GM23338 (cell line): ENCODE measurements around the gene UCKL1.

Experiments used
- CREB1 ChIP-seq: fragments of 250-450 bp; sonication (Bioruptor Pico); IDR thresholded peaks from 2 replicates; pipeline ENCODE4 v1.5.0; 2020; ENCODE audit warnings: low read depth, mild to moderate bottlenecking, moderate library complexity
- EZH2 ChIP-seq: fragments of 200-600 bp; sonication (generic); IDR thresholded peaks from one replicate; pipeline ENCODE4 v1.8.0; 2017; ENCODE audit warnings: antibody characterized with exemption, mild to moderate bottlenecking, low read depth; ENCODE audit not compliant: unreplicated experiment
- EZH2phosphoT487 ChIP-seq: fragments of 200-600 bp; sonication (generic); IDR thresholded peaks from one replicate; pipeline ENCODE4 v1.8.1; 2018; ENCODE audit warnings: antibody characterized with exemption; ENCODE audit not compliant: unreplicated experiment
- JUNB ChIP-seq: IDR thresholded peaks from one replicate; pipeline ENCODE4 v1.6.1; 2016; ENCODE audit warnings: antibody characterized with exemption; ENCODE audit not compliant: unreplicated experiment
- NANOG ChIP-seq: IDR thresholded peaks from 2 replicates; pipeline ENCODE4 v1.6.1; 2016; ENCODE audit warnings: antibody characterized with exemption, borderline replicate concordance
- POLR2AphosphoS5 ChIP-seq: IDR thresholded peaks from 2 replicates; pipeline ENCODE4 v1.6.1; 2016; ENCODE audit warnings: antibody characterized with exemption, low read depth
- STAT1 ChIP-seq: IDR thresholded peaks from one replicate; pipeline ENCODE4 v1.6.1; 2016; ENCODE audit warnings: antibody characterized with exemption; ENCODE audit not compliant: unreplicated experiment
- ZNF114 ChIP-seq: fragments of 250-450 bp; sonication (Bioruptor Pico); IDR thresholded peaks from 2 replicates; pipeline ENCODE4 v1.5.0; 2020; ENCODE audit warnings: mild to moderate bottlenecking, moderate library complexity
- ZNF331 ChIP-seq: fragments of 250-450 bp; sonication (Bioruptor Pico); IDR thresholded peaks from 2 replicates; pipeline ENCODE4 v1.5.0; 2020; ENCODE audit warnings: low read depth, mild to moderate bottlenecking, moderate library complexity
- TF ChIP-seq, protein P1 (sequence below), 2 experiments: fragments of 200-600 bp in 1 of 2; sonication (generic) in 1 of 2; conservative IDR thresholded peaks; 2 replicates each; pipeline versions ENCODE4 v1.5.1 to v1.6.1; 2016 to 2017; ENCODE audit warnings: antibody characterized with exemption in 2 of 2, low read depth in 2 of 2, mild to moderate bottlenecking in 2 of 2, moderate library complexity in 1 of 2
- TF ChIP-seq, protein P2 (sequence below): IDR thresholded peaks from 2 replicates; pipeline ENCODE4 v1.6.1; 2016; ENCODE audit warnings: antibody characterized with exemption
- TF ChIP-seq, protein P3 (sequence below): IDR thresholded peaks from one replicate; pipeline ENCODE4 v1.6.1; 2018; ENCODE audit warnings: antibody characterized with exemption; ENCODE audit not compliant: unreplicated experiment
- TF ChIP-seq, protein P4 (sequence below): fragments of 250-450 bp; sonication (Bioruptor Pico); IDR thresholded peaks from 2 replicates; pipeline ENCODE4 v1.5.0; 2020; ENCODE audit warnings: mild to moderate bottlenecking, moderate library complexity

DNA sequence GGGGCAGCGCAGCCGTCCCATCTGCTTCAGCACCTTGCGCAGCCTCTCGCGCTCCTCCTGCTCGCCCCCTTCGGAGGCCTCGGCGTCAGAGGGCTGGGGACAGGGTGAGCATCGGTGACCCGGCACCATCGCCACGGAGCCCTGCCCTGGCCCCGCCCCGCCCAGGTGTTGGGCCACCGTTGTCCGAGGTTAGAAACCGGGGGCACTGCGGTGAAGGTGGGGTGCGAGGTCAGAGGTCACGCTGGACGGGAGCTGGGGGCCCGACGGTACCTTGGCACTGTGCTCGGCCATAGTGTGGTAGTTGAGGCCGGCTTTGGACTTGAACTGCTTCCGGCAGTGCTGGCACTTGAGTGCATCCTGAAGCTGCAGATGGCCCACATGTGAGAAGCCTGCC is 7.1 kb upstream of the UCKL1 start:
- no peak for TF ChIP-seq EZH2
- TF ChIP-seq, protein P1, sequence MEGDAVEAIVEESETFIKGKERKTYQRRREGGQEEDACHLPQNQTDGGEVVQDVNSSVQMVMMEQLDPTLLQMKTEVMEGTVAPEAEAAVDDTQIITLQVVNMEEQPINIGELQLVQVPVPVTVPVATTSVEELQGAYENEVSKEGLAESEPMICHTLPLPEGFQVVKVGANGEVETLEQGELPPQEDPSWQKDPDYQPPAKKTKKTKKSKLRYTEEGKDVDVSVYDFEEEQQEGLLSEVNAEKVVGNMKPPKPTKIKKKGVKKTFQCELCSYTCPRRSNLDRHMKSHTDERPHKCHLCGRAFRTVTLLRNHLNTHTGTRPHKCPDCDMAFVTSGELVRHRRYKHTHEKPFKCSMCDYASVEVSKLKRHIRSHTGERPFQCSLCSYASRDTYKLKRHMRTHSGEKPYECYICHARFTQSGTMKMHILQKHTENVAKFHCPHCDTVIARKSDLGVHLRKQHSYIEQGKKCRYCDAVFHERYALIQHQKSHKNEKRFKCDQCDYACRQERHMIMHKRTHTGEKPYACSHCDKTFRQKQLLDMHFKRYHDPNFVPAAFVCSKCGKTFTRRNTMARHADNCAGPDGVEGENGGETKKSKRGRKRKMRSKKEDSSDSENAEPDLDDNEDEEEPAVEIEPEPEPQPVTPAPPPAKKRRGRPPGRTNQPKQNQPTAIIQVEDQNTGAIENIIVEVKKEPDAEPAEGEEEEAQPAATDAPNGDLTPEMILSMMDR (conservative IDR thresholded peaks at IDR 0.05; ENCODE audit: low read depth in 2 of 2): no peak
- TF ChIP-seq EZH2phosphoT487: no peak
- no peak for TF ChIP-seq STAT1
- no peak for TF ChIP-seq POLR2AphosphoS5
- TF ChIP-seq JUNB: no peak
- TF ChIP-seq, protein P2, sequence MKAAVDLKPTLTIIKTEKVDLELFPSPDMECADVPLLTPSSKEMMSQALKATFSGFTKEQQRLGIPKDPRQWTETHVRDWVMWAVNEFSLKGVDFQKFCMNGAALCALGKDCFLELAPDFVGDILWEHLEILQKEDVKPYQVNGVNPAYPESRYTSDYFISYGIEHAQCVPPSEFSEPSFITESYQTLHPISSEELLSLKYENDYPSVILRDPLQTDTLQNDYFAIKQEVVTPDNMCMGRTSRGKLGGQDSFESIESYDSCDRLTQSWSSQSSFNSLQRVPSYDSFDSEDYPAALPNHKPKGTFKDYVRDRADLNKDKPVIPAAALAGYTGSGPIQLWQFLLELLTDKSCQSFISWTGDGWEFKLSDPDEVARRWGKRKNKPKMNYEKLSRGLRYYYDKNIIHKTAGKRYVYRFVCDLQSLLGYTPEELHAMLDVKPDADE: no peak
- TF ChIP-seq, protein P3, sequence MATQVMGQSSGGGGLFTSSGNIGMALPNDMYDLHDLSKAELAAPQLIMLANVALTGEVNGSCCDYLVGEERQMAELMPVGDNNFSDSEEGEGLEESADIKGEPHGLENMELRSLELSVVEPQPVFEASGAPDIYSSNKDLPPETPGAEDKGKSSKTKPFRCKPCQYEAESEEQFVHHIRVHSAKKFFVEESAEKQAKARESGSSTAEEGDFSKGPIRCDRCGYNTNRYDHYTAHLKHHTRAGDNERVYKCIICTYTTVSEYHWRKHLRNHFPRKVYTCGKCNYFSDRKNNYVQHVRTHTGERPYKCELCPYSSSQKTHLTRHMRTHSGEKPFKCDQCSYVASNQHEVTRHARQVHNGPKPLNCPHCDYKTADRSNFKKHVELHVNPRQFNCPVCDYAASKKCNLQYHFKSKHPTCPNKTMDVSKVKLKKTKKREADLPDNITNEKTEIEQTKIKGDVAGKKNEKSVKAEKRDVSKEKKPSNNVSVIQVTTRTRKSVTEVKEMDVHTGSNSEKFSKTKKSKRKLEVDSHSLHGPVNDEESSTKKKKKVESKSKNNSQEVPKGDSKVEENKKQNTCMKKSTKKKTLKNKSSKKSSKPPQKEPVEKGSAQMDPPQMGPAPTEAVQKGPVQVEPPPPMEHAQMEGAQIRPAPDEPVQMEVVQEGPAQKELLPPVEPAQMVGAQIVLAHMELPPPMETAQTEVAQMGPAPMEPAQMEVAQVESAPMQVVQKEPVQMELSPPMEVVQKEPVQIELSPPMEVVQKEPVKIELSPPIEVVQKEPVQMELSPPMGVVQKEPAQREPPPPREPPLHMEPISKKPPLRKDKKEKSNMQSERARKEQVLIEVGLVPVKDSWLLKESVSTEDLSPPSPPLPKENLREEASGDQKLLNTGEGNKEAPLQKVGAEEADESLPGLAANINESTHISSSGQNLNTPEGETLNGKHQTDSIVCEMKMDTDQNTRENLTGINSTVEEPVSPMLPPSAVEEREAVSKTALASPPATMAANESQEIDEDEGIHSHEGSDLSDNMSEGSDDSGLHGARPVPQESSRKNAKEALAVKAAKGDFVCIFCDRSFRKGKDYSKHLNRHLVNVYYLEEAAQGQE: no peak
- TF ChIP-seq CREB1: no peak
- TF ChIP-seq ZNF331 (CRISPR knock-in tag): no peak
- TF ChIP-seq NANOG: no peak
- TF ChIP-seq, protein P4, sequence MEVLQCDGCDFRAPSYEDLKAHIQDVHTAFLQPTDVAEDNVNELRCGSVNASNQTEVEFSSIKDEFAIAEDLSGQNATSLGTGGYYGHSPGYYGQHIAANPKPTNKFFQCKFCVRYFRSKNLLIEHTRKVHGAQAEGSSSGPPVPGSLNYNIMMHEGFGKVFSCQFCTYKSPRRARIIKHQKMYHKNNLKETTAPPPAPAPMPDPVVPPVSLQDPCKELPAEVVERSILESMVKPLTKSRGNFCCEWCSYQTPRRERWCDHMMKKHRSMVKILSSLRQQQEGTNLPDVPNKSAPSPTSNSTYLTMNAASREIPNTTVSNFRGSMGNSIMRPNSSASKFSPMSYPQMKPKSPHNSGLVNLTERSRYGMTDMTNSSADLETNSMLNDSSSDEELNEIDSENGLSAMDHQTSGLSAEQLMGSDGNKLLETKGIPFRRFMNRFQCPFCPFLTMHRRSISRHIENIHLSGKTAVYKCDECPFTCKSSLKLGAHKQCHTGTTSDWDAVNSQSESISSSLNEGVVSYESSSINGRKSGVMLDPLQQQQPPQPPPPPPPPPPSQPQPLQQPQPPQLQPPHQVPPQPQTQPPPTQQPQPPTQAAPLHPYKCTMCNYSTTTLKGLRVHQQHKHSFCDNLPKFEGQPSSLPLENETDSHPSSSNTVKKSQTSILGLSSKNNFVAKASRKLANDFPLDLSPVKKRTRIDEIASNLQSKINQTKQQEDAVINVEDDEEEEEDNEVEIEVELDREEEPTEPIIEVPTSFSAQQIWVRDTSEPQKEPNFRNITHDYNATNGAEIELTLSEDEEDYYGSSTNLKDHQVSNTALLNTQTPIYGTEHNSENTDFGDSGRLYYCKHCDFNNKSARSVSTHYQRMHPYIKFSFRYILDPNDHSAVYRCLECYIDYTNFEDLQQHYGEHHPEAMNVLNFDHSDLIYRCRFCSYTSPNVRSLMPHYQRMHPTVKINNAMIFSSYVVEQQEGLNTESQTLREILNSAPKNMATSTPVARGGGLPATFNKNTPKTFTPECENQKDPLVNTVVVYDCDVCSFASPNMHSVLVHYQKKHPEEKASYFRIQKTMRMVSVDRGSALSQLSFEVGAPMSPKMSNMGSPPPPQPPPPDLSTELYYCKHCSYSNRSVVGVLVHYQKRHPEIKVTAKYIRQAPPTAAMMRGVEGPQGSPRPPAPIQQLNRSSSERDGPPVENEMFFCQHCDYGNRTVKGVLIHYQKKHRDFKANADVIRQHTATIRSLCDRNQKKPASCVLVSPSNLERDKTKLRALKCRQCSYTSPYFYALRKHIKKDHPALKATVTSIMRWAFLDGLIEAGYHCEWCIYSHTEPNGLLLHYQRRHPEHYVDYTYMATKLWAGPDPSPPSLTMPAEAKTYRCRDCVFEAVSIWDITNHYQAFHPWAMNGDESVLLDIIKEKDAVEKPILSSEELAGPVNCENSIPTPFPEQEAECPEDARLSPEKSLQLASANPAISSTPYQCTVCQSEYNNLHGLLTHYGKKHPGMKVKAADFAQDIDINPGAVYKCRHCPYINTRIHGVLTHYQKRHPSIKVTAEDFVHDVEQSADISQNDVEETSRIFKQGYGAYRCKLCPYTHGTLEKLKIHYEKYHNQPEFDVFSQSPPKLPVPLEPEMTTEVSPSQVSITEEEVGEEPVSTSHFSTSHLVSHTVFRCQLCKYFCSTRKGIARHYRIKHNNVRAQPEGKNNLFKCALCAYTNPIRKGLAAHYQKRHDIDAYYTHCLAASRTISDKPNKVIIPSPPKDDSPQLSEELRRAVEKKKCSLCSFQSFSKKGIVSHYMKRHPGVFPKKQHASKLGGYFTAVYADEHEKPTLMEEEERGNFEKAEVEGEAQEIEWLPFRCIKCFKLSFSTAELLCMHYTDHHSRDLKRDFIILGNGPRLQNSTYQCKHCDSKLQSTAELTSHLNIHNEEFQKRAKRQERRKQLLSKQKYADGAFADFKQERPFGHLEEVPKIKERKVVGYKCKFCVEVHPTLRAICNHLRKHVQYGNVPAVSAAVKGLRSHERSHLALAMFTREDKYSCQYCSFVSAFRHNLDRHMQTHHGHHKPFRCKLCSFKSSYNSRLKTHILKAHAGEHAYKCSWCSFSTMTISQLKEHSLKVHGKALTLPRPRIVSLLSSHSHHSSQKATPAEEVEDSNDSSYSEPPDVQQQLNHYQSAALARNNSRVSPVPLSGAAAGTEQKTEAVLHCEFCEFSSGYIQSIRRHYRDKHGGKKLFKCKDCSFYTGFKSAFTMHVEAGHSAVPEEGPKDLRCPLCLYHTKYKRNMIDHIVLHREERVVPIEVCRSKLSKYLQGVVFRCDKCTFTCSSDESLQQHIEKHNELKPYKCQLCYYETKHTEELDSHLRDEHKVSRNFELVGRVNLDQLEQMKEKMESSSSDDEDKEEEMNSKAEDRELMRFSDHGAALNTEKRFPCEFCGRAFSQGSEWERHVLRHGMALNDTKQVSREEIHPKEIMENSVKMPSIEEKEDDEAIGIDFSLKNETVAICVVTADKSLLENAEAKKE (CRISPR knock-in tag): no peak
- no peak for TF ChIP-seq ZNF114 (CRISPR knock-in tag)
